Omental fat pad (tissue), 4 donors: ENCODE results near the gene DLST. TPM values are rescaled to one million over a fixed set of nuclear protein-coding genes. Genes with fewer than 3 reads are reported as not detected.

Experiments used
- ATAC-seq: fragments of 150-250 bp; one replicate; pipeline ENCODE4 v1.9.1; 2016; ENCODE audit warnings: mild to moderate bottlenecking, moderate library complexity; ENCODE audit not compliant: low FRiP score
- DNase-seq: peaks from one replicate; pipeline ENCODE4 v3.0.0-alpha.2; 2019; ENCODE audit warnings: low spot score
- total RNA-seq, 4 donors: library from RNA; depleted of rRNA; stranded (reverse); fragments of >200 nt; gene quantifications; one replicate each; pipeline ENCODE4 v1.1.0, GENCODE V29; 2016
- TF ChIP-seq, protein P1 (sequence below), 3 donors: fragments of 450-650 bp; IDR thresholded peaks; one replicate each; pipeline ENCODE4 v1.5.1; 2016 to 2017; ENCODE audit warnings: antibody characterized with exemption in 3 of 3, mild to moderate bottlenecking in 3 of 3, moderate library complexity in 2 of 3

DLST gene
- total RNA-seq, 4 donors from 2014 or later = 102 to 144 (median 114) TPM

DNA sequence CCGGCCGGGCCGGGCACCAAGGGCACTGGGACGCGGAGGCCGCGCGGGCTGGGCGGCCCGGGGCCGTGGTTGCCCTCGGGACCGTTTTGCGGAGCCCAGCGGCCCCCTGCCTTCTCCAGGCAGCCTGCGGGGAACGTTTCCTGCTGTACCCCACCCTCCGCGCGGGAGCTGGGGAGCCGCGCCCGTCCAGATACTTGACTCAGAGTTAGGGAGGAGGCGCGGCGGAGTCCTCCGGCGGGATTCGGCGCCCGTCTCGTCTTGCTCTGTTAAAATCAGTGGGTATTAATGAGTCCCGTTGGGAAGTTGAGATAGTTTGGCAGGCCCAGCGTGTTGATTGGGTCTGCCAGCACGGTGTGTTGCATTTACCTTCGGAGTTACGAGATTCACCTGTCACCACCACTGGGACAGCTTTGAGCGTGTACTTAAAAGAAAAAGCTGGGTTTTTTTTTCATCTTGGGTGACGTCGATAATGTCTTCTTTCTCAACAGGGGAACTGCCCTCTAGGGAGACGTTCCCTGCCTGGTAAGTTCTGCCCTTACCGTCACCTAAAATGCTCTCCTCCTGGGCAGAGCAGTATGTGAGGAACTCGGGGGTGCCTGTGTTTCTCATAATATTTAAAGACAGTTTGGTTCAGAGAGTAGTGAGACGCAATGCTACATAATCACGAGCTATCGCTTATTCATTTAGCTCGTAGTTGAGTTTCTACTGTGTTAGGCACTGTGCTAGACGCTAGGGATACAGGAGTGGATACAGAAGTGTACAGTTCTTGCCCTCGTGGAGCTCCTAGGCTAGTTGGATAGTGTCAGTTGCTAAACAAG, 596 bp downstream of the DLST start:
- TF ChIP-seq, protein P1, sequence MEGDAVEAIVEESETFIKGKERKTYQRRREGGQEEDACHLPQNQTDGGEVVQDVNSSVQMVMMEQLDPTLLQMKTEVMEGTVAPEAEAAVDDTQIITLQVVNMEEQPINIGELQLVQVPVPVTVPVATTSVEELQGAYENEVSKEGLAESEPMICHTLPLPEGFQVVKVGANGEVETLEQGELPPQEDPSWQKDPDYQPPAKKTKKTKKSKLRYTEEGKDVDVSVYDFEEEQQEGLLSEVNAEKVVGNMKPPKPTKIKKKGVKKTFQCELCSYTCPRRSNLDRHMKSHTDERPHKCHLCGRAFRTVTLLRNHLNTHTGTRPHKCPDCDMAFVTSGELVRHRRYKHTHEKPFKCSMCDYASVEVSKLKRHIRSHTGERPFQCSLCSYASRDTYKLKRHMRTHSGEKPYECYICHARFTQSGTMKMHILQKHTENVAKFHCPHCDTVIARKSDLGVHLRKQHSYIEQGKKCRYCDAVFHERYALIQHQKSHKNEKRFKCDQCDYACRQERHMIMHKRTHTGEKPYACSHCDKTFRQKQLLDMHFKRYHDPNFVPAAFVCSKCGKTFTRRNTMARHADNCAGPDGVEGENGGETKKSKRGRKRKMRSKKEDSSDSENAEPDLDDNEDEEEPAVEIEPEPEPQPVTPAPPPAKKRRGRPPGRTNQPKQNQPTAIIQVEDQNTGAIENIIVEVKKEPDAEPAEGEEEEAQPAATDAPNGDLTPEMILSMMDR (IDR thresholded peaks at IDR 0.05) = no peak
- peak; percentile 49 for DNase-seq
- ATAC-seq = peak; percentile 78

DNA sequence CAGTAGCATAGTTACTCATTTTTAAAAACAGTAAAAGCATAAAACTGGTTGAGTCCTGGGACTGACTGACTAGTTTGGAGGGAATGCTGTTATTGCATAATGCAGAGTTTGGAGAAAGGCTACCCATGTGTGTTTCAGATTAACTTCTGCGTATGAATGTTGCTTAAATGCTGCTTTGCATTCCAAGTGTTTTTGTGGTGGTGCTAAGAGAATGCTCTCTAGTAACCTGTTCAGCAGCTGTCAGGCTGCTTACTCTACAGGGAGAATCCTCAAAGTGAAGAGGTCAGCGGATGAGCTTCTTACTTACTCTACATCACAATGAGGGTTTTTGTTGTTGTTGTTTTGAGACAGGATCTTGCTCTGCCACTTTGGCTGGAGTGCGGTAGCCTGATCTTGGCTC, 4.3 kb downstream of the DLST start:
- no peak for DNase-seq
- TF ChIP-seq, protein P1 (IDR thresholded peaks at IDR 0.05) = no peak
- ATAC-seq = peak; percentile 66

DNA sequence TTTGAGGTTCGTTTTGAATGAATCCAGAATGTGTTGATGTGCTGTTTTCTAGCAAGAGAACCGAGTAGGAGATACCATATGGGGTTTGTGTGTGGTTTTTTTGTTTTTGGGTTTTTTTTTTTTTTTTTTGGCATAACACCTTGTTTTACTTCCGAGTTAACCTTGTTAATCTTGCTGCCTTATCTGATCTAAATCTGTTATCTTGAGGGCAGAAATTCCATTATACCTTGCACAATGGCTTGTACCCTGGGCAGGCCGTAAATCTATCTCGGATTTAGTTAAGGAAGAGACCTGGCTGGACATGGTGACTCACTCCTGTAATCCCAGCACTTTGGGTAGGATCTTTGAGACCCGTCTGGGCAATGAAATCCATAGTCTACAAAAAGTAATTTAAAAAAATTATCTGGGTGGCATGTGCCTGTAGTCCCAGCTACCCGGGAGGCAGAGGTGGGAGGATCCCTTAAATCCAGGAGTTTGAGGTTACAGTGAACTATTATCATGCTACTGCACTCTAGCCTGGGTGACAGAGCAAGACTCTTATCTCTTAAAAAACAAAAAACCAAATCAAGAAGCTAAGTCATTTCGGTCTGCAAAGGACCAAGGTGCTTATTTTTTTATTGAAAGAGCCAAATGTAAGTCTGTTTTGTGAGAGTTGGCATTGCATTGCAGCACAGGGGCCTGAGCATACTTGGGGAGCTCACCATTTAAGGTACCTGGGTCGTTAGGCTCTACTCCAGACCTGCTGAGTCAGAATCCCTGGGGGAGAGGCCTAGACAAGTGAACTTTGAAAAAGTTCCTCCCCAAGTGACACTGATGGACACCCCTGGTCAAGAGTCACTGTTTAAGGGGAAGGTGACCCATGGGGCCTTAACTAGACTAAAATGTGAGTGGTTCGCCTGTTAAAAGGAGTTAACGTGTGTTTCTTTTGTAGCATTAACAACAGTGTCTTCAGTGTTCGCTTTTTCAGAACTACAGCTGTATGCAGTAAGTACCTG, 6.7 kb downstream of the DLST start:
- DNase-seq (no peak), ATAC-seq (no peak)
- TF ChIP-seq, protein P1 (IDR thresholded peaks at IDR 0.05) = no peak

DNA sequence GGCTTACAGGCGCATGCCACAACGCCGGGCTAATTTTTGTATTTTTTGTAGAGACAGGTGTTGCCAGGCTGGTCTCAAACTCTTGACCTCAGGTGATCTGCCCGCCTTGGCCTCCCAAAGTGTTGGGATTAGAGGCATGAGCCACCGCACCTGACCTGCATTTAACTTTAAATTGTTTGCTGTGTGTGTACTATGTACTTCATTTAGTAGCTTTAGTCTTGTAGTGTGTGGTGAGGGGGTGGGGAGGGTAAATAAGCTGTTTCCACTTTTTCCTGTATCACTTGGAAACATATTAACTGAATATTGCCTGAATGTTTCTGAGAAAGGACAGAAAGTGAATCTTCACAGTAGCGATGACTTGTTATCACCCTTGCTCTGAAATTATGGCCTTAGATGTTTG, 8.5 kb downstream of the DLST start:
- TF ChIP-seq, protein P1 (IDR thresholded peaks at IDR 0.05) = no peak
- no peak for ATAC-seq

DNA sequence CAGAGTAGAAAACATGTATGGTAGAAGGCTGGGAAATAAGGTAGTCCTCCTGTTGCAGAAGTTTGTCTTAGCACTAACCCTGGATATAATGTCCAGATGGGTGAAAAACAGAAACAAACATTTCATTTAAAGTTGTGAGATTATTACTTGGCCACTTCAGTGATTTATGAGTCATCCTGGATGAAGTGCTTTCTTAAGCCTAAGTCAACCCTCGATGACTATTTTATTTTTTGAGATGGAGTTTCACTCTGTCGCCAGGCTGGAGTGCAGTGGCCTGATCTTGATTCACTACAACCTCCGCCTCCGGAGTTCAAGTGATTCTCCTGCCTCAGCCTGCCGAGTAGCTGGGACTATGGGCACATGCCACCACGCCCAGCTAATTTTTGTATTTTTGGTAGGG, 10.2 kb downstream of the DLST start:
- TF ChIP-seq, protein P1 (IDR thresholded peaks at IDR 0.05) = no peak
- ATAC-seq (peak; percentile 11), DNase-seq (no peak)

More for the DNA sequence above, 8.5 kb downstream of the DLST start:
- no peak for DNase-seq

DNA sequence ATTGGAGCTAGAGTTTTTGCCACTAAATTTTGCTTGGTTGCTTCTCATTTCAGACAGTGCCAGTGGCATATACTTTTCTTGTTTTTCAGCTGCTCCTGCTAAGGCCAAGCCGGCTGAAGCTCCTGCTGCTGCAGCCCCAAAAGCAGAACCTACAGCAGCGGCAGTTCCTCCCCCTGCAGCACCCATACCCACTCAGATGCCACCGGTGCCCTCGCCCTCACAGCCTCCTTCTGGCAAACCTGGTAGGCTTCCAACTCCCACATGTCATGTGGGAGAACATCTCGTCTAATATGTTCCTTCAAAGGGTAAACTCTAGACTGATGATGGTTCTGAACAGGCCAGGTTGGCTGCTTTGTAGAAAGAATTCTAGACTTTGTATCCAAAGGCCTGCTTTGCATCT, 11.0 kb downstream of the DLST start:
- DNase-seq (no peak), ATAC-seq (no peak)
- TF ChIP-seq, protein P1 (IDR thresholded peaks at IDR 0.05) = no peak
